NCI-H1436 (cell line): ENCODE measurements around the gene DDX56.

ENCODE experiments used
- DNase-seq: peaks from one replicate; lab custom pipeline; 2025; lab: John Stamatoyannopoulos, UW

The DDX56 gene

GRCh38 chr7:44534501-44534900 is 39.2 kb downstream of the DDX56 start:
- DNase-seq = peak; percentile 56

- no peak for DNase-seq
These were observed 39.6 kb downstream of the DDX56 start for GRCh38 chr7:44534087-44534486.

- no peak for DNase-seq
These were observed 40.2 kb downstream of the DDX56 start for GRCh38 chr7:44533301-44534055.

GRCh38 chr7:44531421-44532380 is 42.0 kb downstream of the DDX56 start:
- no peak for DNase-seq

GRCh38 chr7:44530990-44531389 is 42.7 kb downstream of the DDX56 start:
- DNase-seq = no peak

GRCh38 chr7:44524811-44525388 is 48.8 kb downstream of the DDX56 start:
- no peak for DNase-seq

- DNase-seq = no peak
These were observed 51.4 kb downstream of the DDX56 start for GRCh38 chr7:44522315-44522714.

- no peak for DNase-seq
These were observed 52.2 kb downstream of the DDX56 start for GRCh38 chr7:44521347-44522095.

GRCh38 chr7:44520574-44520973 is 53.1 kb downstream of the DDX56 start:
- no peak for DNase-seq

- no peak for DNase-seq
These were observed 54.2 kb downstream of the DDX56 start for GRCh38 chr7:44519546-44519945.

- DNase-seq = no peak
These were observed 54.9 kb downstream of the DDX56 start for GRCh38 chr7:44518761-44519160.

- DNase-seq = no peak
These were observed 56.5 kb downstream of the DDX56 start for GRCh38 chr7:44517175-44517574.
